GM12878 (cell line): ENCODE results near the gene DAZAP1. TPM values are rescaled to one million over a fixed set of nuclear protein-coding genes. Genes with fewer than 3 reads are reported as not detected.

ENCODE experiments used
- CUX1 ChIP-seq: IDR thresholded peaks from 2 replicates; pipeline ENCODE4 v1.6.1; 2012; ENCODE audit warnings: improper control_type of control experiment, low read depth, low read length; ENCODE audit not compliant: insufficient replicate concordance
- ESRRA ChIP-seq: IDR thresholded peaks from 2 replicates; pipeline ENCODE4 v1.6.1; 2012; ENCODE audit warnings: mild to moderate bottlenecking, low read length, improper control_type of control experiment
- FOXK2 ChIP-seq: fragments of 450-650 bp; IDR thresholded peaks from 2 replicates; pipeline ENCODE4 v1.6.1; 2017; ENCODE audit warnings: mild to moderate bottlenecking, moderate library complexity
- HSF1 ChIP-seq: fragments of 150-350 bp; IDR thresholded peaks from 2 replicates; pipeline ENCODE4 v1.6.1; 2014; ENCODE audit warnings: mild to moderate bottlenecking, low read depth, low read length
- IRF4 ChIP-seq: IDR thresholded peaks from 2 replicates; pipeline ENCODE4 v1.6.1; 2011; ENCODE audit warnings: low read depth, low read length
- JUNB ChIP-seq: IDR thresholded peaks from 2 replicates; pipeline ENCODE4 v1.6.1; 2016; ENCODE audit warnings: antibody characterized with exemption, mild to moderate bottlenecking
- KAT2A ChIP-seq: conservative IDR thresholded peaks from 2 replicates; pipeline ENCODE4 v1.6.1; 2011; ENCODE audit warnings: low read depth, low read length; ENCODE audit not compliant: control insufficient read depth
- MLLT1 ChIP-seq: fragments of 450-650 bp; IDR thresholded peaks from 2 replicates; pipeline ENCODE4 v1.6.1; 2016; ENCODE audit warnings: mild to moderate bottlenecking
- NR2C1 ChIP-seq: fragments of 450-650 bp; IDR thresholded peaks from 2 replicates; pipeline ENCODE4 v1.6.1; 2017; ENCODE audit warnings: antibody characterized with exemption, mild to moderate bottlenecking, moderate library complexity
- NR2F1 ChIP-seq: fragments of 450-650 bp; conservative IDR thresholded peaks from 2 replicates; pipeline ENCODE4 v1.6.1; 2017; ENCODE audit warnings: mild to moderate bottlenecking
- RUNX3 ChIP-seq: IDR thresholded peaks from 2 replicates; pipeline ENCODE4 v1.6.1; 2012; ENCODE audit warnings: low read length, inconsistent platforms
- TCF3 ChIP-seq: IDR thresholded peaks from 2 replicates; pipeline ENCODE4 v1.6.1; 2012; ENCODE audit warnings: low read depth, mild to moderate bottlenecking, low read length, borderline replicate concordance; ENCODE audit not compliant: insufficient read depth
- TCF7 ChIP-seq: IDR thresholded peaks from 2 replicates; pipeline ENCODE4 v1.6.1; 2014; ENCODE audit warnings: antibody characterized with exemption, borderline replicate concordance
- ZBED1 ChIP-seq: IDR thresholded peaks from 2 replicates; pipeline ENCODE4 v1.6.1; 2016; ENCODE audit warnings: borderline replicate concordance
- ZBTB11 ChIP-seq: fragments of 450-650 bp; formaldehyde crosslinking; IDR thresholded peaks from 2 replicates; pipeline ENCODE4 v1.5.0; 2022; ENCODE audit warnings: mild to moderate bottlenecking, missing genetic modification characterization
- ZNF384 ChIP-seq: IDR thresholded peaks from 2 replicates; pipeline ENCODE4 v1.6.1; 2012; ENCODE audit warnings: low read depth, mild to moderate bottlenecking, low read length, improper control_type of control experiment, borderline replicate concordance
- ZNF622 ChIP-seq: fragments of 450-650 bp; IDR thresholded peaks from 2 replicates; pipeline ENCODE4 v1.6.1; 2017; ENCODE audit warnings: mild to moderate bottlenecking, inconsistent platforms
- polyA plus RNA-seq, 11 experiments: library from polyadenylated mRNA; depleted of rRNA in 4 of 11; unstranded in 6 of 11; stranded (reverse) in 5 of 11; fragments of >200 nt; fragmentation: Nextera tagmentation in 4 of 11; fragmentation: Illumina TruSeq in 1 of 11; extraction: Ambion mirVana in 4 of 11; extraction: Trizol in 1 of 11; gene quantifications; 1 replicate in 1 of 11; 2 replicates in 10 of 11; pipeline versions ENCODE4 v1.2.1 to v1.2.3, GENCODE V29; 2011 to 2016; ENCODE audit warnings: inconsistent platforms in 2 of 11, missing spikeins in 2 of 11, low read depth in 1 of 11
- total RNA-seq, 4 experiments: library from RNA; depleted of rRNA in 3 of 4; stranded (reverse); fragments of >200 nt in 3 of 4; fragmentation: Illumina TruSeq in 1 of 4; extraction: Trizol in 1 of 4; gene quantifications; 2 replicates each; pipeline versions ENCODE4 v1.2.1 to v1.2.3, GENCODE V29; 2013 to 2021

The DAZAP1 gene
- total and polyA plus RNA-seq, 10 of the 15 experiments (the other 5 are each of a cell fraction or from before 2014, with no cell fraction given): 9.9 to 240 (median 92.3) TPM

GRCh38 chr19:1478934-1479707 lies 71.7 kb downstream of the DAZAP1 start, which contains the start of gene C19orf25 (continued):
- TF ChIP-seq ZNF384 (no peak), HSF1 (no peak), CUX1 (no peak), JUNB (no peak), ZBTB11 (CRISPR knock-in tag) (no peak; the same call in none of the 2 replicates), NR2F1 (peak; percentile 32; the same call in 1 of the 2 replicates), TCF3 (0 out of 2 replicates have a peak, but pooled peaks have one; percentile 17), KAT2A (no peak), TCF7 (no peak), ZBED1 (no peak), ESRRA (no peak), FOXK2 (no peak), IRF4 (no peak), NR2C1 (no peak; the same call in 1 of the 2 replicates), RUNX3 (peak; percentile 37), ZNF622 (no peak), MLLT1 (no peak)
